GM12875 (cell line): ENCODE measurements around the gene PADI2.

Experiments used
- H3K4me3 ChIP-seq: one replicate; pipeline ENCODE4 v1.5.1; 2011; ENCODE audit warnings: low read depth, low read length, control low read depth
- TF ChIP-seq, protein P1 (sequence below): IDR thresholded peaks from 2 replicates; pipeline ENCODE4 v1.5.1; 2011; ENCODE audit warnings: low read depth, mild to moderate bottlenecking, control low read depth, inconsistent platforms, low read length, moderate library complexity, borderline replicate concordance; ENCODE audit not compliant: insufficient read depth

The PADI2 gene

GRCh38 chr1:17080085-17080759, 39.0 kb downstream of the PADI2 start:
- TF ChIP-seq, protein P1, sequence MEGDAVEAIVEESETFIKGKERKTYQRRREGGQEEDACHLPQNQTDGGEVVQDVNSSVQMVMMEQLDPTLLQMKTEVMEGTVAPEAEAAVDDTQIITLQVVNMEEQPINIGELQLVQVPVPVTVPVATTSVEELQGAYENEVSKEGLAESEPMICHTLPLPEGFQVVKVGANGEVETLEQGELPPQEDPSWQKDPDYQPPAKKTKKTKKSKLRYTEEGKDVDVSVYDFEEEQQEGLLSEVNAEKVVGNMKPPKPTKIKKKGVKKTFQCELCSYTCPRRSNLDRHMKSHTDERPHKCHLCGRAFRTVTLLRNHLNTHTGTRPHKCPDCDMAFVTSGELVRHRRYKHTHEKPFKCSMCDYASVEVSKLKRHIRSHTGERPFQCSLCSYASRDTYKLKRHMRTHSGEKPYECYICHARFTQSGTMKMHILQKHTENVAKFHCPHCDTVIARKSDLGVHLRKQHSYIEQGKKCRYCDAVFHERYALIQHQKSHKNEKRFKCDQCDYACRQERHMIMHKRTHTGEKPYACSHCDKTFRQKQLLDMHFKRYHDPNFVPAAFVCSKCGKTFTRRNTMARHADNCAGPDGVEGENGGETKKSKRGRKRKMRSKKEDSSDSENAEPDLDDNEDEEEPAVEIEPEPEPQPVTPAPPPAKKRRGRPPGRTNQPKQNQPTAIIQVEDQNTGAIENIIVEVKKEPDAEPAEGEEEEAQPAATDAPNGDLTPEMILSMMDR = no peak
- H3K4me3 ChIP-seq = no peak overlapping the region

- H3K4me3 ChIP-seq = no peak overlapping the region
- TF ChIP-seq, protein P1 = no peak
Observed at GRCh38 chr1:17078991-17079868, 40.0 kb downstream of the PADI2 start.

- no peak overlapping the region for H3K4me3 ChIP-seq
- TF ChIP-seq, protein P1 = peak; percentile 64
Observed at GRCh38 chr1:17075470-17076255, 43.6 kb downstream of the PADI2 start.

- TF ChIP-seq, protein P1 = no peak
Observed at GRCh38 chr1:17071794-17072193, 47.5 kb downstream of the PADI2 start.

DNA sequence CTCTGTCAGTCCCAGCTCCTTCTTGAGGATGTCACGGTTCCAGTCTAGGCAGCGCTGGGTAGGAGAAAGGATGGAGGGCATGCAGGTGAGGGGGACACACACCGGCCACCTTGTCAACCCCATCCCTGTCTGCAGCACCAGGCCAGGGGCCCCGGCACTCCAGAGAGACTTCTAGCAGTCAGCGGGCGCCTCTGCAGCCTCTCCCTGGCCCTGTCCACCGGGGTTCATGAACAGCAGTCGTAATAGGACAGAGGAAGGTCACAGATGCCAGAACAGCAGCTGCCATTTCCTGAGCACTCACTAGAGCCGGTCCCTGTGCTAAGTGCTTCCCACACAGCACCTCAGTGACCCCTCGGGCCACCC, 49.1 kb downstream of the PADI2 start:
- no peak overlapping the region for H3K4me3 ChIP-seq
- TF ChIP-seq, protein P1 = no peak

More at GRCh38 chr1:17071794-17072193, 47.5 kb downstream of the PADI2 start:
- H3K4me3 ChIP-seq = no peak overlapping the region

DNA sequence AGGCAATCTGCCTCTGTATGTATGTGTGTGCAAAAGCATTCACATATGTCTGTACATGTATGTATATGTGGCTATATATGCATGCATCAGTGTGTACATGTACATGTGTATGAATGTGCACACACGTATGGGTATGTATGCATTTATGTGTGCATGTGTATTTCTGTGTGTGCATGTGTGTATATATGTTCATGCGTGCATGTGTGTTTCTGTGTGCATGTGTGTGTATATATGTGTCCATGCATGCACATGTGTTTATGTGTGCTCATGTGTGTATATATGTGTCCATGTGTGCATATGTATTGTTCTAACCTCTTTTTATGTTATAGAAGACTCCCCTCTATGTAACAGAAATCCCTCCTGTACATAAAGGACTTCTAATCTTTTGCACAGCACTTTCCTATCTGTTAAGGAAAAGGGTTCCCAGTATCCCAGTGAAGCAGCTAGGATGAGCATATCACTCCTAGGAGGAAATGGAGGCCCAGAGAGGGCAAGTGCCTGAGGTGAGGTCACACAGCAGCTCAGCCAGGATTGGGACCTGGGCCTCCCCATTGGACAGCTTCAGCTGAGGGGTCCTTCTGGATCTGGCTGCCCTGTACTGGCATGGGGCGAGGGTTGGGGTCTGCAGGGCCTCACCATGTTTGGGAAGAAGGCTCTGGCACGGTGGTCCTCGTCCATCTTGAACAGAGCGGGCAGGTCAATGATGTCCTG, 49.6 kb downstream of the PADI2 start:
- no peak overlapping the region for H3K4me3 ChIP-seq
- TF ChIP-seq, protein P1 = no peak
